ENCODE data around the gene NAT16.
A peak's percentile ranks its signal among the peaks of the same experiment; 100 is the strongest.
"Not testable (repeated sequence)": the region's sequence is repeated elsewhere in the genome, so short reads cannot be mapped to it uniquely, and the experiment has no call there.

NAT16 gene

GRCh38 chr7:101156866-101157589, 23.1 kb downstream of the NAT16 start:
- no peak for ATAC-seq

- ATAC-seq, result no peak
These were observed 23.8 kb downstream of the NAT16 start for GRCh38 chr7:101156277-101156676.

GRCh38 chr7:101155303-101155702, 24.8 kb downstream of the NAT16 start:
- no peak for ATAC-seq

- ATAC-seq, result peak; percentile 22 to 36
These were observed 25.4 kb downstream of the NAT16 start for GRCh38 chr7:101154693-101155102.

- peak; percentile 85 to 87 for ATAC-seq
These were observed 26.0 kb downstream of the NAT16 start, which contains the start of gene AP1S1 for GRCh38 chr7:101153969-101154692. Gene AP1S1, plus strand, starts transcription at chr7:101154476. Its CDS starts 39 bp downstream, at chr7:101154515.

GRCh38 chr7:101151908-101152651, 28.0 kb downstream of the NAT16 start:
- no peak for ATAC-seq

- ATAC-seq, result no peak
These were observed 39.2 kb downstream of the NAT16 start for GRCh38 chr7:101140746-101141382.

- ATAC-seq, result no peak
These were observed 39.8 kb downstream of the NAT16 start for GRCh38 chr7:101140339-101140699.

GRCh38 chr7:101138213-101138870, 41.8 kb downstream of the NAT16 start:
- peak; percentile 91 to 92 for ATAC-seq

GRCh38 chr7:101137651-101138212, 42.4 kb downstream of the NAT16 start:
- no peak for ATAC-seq

- no peak for ATAC-seq
These were observed 45.6 kb downstream of the NAT16 start for GRCh38 chr7:101134399-101134980.

- ATAC-seq, result no peak
These were observed 46.3 kb downstream of the NAT16 start for GRCh38 chr7:101133621-101134398.

- not testable (repeated sequence) for ATAC-seq
These were observed 47.2 kb downstream of the NAT16 start for GRCh38 chr7:101132626-101133600.

- ATAC-seq, result no peak
These were observed 50.4 kb downstream of the NAT16 start for GRCh38 chr7:101129603-101130117.

GRCh38 chr7:101128040-101128834, 51.9 kb downstream of the NAT16 start:
- ATAC-seq, result no peak

- ATAC-seq, result no peak
These were observed 52.5 kb downstream of the NAT16 start for GRCh38 chr7:101127460-101128039.

- ATAC-seq, result peak; percentile 55 to 75
These were observed 53.2 kb downstream of the NAT16 start, which contains the start of gene SERPINE1 for GRCh38 chr7:101126651-101127459. Gene SERPINE1, plus strand, starts transcription at chr7:101127104. Its CDS starts 1,290 bp downstream, at chr7:101128394.

Measured in activated CD4-positive, CD25-positive, alpha-beta regulatory T cell treated with anti-CD3 and anti-CD28 coated beads, Interleukin-2, amount 50 U/mL, for 24 hours (primary cell).